ENCODE results near the gene ZNF785. TPM values are rescaled to one million over a fixed set of nuclear protein-coding genes. Genes with fewer than 3 reads are reported as not detected.

Gene ZNF785
- total RNA-seq, 1 donor from 2014 or later: 31.9 TPM

- no peak for DNase-seq (ENCODE audit: low spot score in 2 of 2, unreplicated experiment in 2 of 2)
- no peak overlapping the region for H3K4me3 Mint-ChIP-seq
- no peak for TF ChIP-seq CTCF (IDR thresholded peaks at IDR 0.05; ENCODE audit: unreplicated experiment)
- no peaks in the 10 kb centered on the region for H3K36me3 Mint-ChIP-seq
- H3K27me3 Mint-ChIP-seq (ENCODE audit: low read depth): peaks cover 2% of the 10 kb centered on the region
- peaks cover 2% of the 10 kb centered on the region for H3K4me1 Mint-ChIP-seq
- H3K9me3 Mint-ChIP-seq: peaks cover 8% of the 10 kb centered on the region
- no peak overlapping the region for H3K27ac Mint-ChIP-seq
Observed at GRCh38 chr16:30623536-30624283, 38.2 kb upstream of the ZNF785 start.

- H3K27ac Mint-ChIP-seq: no peak overlapping the region
- no peaks in the 10 kb centered on the region for H3K36me3 Mint-ChIP-seq
- no peak for DNase-seq (ENCODE audit: low spot score in 2 of 2, unreplicated experiment in 2 of 2)
- H3K4me1 Mint-ChIP-seq: no peaks in the 10 kb centered on the region
- H3K4me3 Mint-ChIP-seq: no peak overlapping the region
- no peak for TF ChIP-seq CTCF (IDR thresholded peaks at IDR 0.05; ENCODE audit: unreplicated experiment)
- peaks cover 9% of the 10 kb centered on the region for H3K9me3 Mint-ChIP-seq
- H3K27me3 Mint-ChIP-seq (ENCODE audit: low read depth): peaks cover 2% of the 10 kb centered on the region
Observed at GRCh38 chr16:30622455-30623032, 37.0 kb upstream of the ZNF785 start.

- Mint-ChIP-seq H3K4me3 (no peak overlapping the region), H3K4me1 (no peaks in the 10 kb centered on the region), H3K9me3 (peaks cover 9% of the 10 kb centered on the region), H3K27me3 (ENCODE audit: low read depth) (peaks cover 3% of the 10 kb centered on the region), H3K27ac (no peak overlapping the region), H3K36me3 (no peaks in the 10 kb centered on the region)
- DNase-seq (ENCODE audit: low spot score in 2 of 2, unreplicated experiment in 2 of 2): no peak
- TF ChIP-seq CTCF (IDR thresholded peaks at IDR 0.05; ENCODE audit: unreplicated experiment): no peak
Observed at GRCh38 chr16:30621765-30622164, 36.3 kb upstream of the ZNF785 start.

- Mint-ChIP-seq H3K36me3 (no peaks in the 10 kb centered on the region), H3K4me1 (no peaks in the 10 kb centered on the region), H3K27ac (no peak overlapping the region), H3K4me3 (no peak overlapping the region), H3K27me3 (ENCODE audit: low read depth) (peaks cover 7% of the 10 kb centered on the region), H3K9me3 (peaks cover 9% of the 10 kb centered on the region)
- DNase-seq (ENCODE audit: low spot score in 2 of 2, unreplicated experiment in 2 of 2): no peak
- TF ChIP-seq CTCF (IDR thresholded peaks at IDR 0.05; ENCODE audit: unreplicated experiment): no peak
Observed at GRCh38 chr16:30620169-30620568, 34.7 kb upstream of the ZNF785 start.

- DNase-seq (ENCODE audit: low spot score in 2 of 2, unreplicated experiment in 2 of 2): no peak
- H3K36me3 Mint-ChIP-seq: no peaks in the 10 kb centered on the region
- H3K4me1 Mint-ChIP-seq: no peaks in the 10 kb centered on the region
- H3K4me3 Mint-ChIP-seq: no peak overlapping the region
- TF ChIP-seq CTCF (IDR thresholded peaks at IDR 0.05; ENCODE audit: unreplicated experiment): no peak
- no peak overlapping the region for H3K27ac Mint-ChIP-seq
- peaks cover 7% of the 10 kb centered on the region for H3K27me3 Mint-ChIP-seq (ENCODE audit: low read depth)
- peaks cover 9% of the 10 kb centered on the region for H3K9me3 Mint-ChIP-seq
Observed at GRCh38 chr16:30619638-30620037, 34.1 kb upstream of the ZNF785 start.

Measured in mesothelial cell of epicardium (in vitro differentiated cells).